Esophagus squamous epithelium (tissue), 4 donors: ENCODE measurements around the gene CTDP1.

Experiments used
- CTCF ChIP-seq, 6 experiments: fragments of 450-650 bp in 4 of 6; fragments of 200-600 bp in 2 of 6; sonication (generic) in 2 of 6; IDR thresholded peaks; one replicate each; pipeline ENCODE4 v1.5.1; 2016 to 2019; ENCODE audit warnings: antibody characterized with exemption in 6 of 6, mild to moderate bottlenecking in 4 of 6, moderate library complexity in 4 of 6
- POLR2A ChIP-seq, 4 donors: fragments of 450-650 bp; IDR thresholded peaks; one replicate each; pipeline ENCODE4 v1.6.1; 2017; ENCODE audit warnings: antibody characterized with exemption in 4 of 4, mild to moderate bottlenecking in 4 of 4, moderate library complexity in 3 of 4

- TF ChIP-seq POLR2A (IDR thresholded peaks at IDR 0.05) (peak in 3 of 4 donors; percentile 53 to 71 (median 54)), CTCF (IDR thresholded peaks at IDR 0.05) (peak in 1 of 6 experiments; percentile 11)
Observed at GRCh38 chr18:79678665-79679551, 695 bp upstream of the CTDP1 start.
